GM12891 (cell line): ENCODE data around the gene FKBP10.

ENCODE experiments used
- POLR2A ChIP-seq: IDR thresholded peaks from 2 replicates; pipeline ENCODE4 v1.6.1; 2011; ENCODE audit warnings: low read depth, low read length, control low read depth
- POLR2AphosphoS5 ChIP-seq: IDR thresholded peaks from 2 replicates; pipeline ENCODE4 v1.6.1; 2011; ENCODE audit warnings: low read depth, low read length, control low read depth
- POU2F2 ChIP-seq: IDR thresholded peaks from 2 replicates; pipeline ENCODE4 v1.6.1; 2011; ENCODE audit warnings: low read depth, mild to moderate bottlenecking, control low read depth, low read length, moderate library complexity
- SPI1 ChIP-seq: IDR thresholded peaks from 2 replicates; pipeline ENCODE4 v1.6.1; 2011; ENCODE audit warnings: low read depth, low read length, control low read depth
- TAF1 ChIP-seq: IDR thresholded peaks from 2 replicates; pipeline ENCODE4 v1.6.1; 2011; ENCODE audit warnings: low read depth, low read length, control low read depth

DNA sequence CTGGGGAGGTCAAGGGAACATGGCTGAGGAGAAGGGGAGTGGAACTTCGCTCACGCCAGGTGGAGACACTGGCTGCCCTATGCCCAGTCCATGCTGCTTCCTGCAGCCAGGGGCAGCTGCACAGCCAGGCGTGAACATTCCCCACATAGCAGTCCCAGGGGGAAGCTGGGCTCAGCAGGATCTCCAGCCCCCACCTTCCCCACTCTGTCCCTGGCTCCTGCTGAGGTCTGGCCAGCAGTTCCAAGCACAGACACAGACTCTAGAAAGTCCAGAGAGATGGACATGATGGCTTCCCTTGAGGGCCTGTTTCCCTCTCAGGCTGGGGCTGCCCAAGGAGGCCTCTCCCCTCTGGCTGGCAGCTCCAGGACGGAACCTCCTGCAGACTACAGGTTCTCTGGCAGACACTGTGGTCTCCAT is 35.6 kb upstream of the FKBP10 start:
- TF ChIP-seq POLR2A (no peak), POLR2AphosphoS5 (no peak), TAF1 (no peak), POU2F2 (no peak), SPI1 (no peak)
